HG03039 (cell line): Measurements from ENCODE around the gene MPZL1.

Experiments
- ATAC-seq: cut with Tn5 transposase; IDR thresholded peaks from one replicate; pipeline ENCODE4 v1.9.1; 2021; ENCODE audit warnings: mild to moderate bottlenecking, moderate library complexity; ENCODE audit not compliant: unreplicated experiment

The MPZL1 gene

GRCh38 chr1:167721617-167722151, at the start of gene MPZL1:
MPZL1 (plus strand) TSS chr1:167721982; CDS start chr1:167722152, 170 bp downstream.
- peak; percentile 94 for ATAC-seq

- ATAC-seq: no peak
Measured at GRCh38 chr1:167672831-167673230, 49.0 kb upstream of the MPZL1 start.

GRCh38 chr1:167673265-167673664, 48.5 kb upstream of the MPZL1 start:
- no peak for ATAC-seq

- ATAC-seq: no peak
Measured at GRCh38 chr1:167674156-167674555, 47.6 kb upstream of the MPZL1 start.

GRCh38 chr1:167675440-167675839, 46.3 kb upstream of the MPZL1 start:
- no peak for ATAC-seq

- no peak for ATAC-seq
Measured at GRCh38 chr1:167676205-167676915, 45.4 kb upstream of the MPZL1 start.

GRCh38 chr1:167676916-167677848, 44.6 kb upstream of the MPZL1 start:
- no peak for ATAC-seq

- no peak for ATAC-seq
Measured at GRCh38 chr1:167678422-167678821, 43.4 kb upstream of the MPZL1 start.

- no peak for ATAC-seq
Measured at GRCh38 chr1:167678838-167679237, 42.9 kb upstream of the MPZL1 start.

GRCh38 chr1:167679714-167680113, 42.1 kb upstream of the MPZL1 start:
- no peak for ATAC-seq

- ATAC-seq: no peak
Measured at GRCh38 chr1:167681024-167681423, 40.8 kb upstream of the MPZL1 start.

- ATAC-seq: no peak
Measured at GRCh38 chr1:167681451-167682098, 40.2 kb upstream of the MPZL1 start.

GRCh38 chr1:167683226-167683625, 38.6 kb upstream of the MPZL1 start:
- ATAC-seq: no peak

- no peak for ATAC-seq
Measured at GRCh38 chr1:167683641-167684502, 37.9 kb upstream of the MPZL1 start.

GRCh38 chr1:167685844-167686243, 35.9 kb upstream of the MPZL1 start:
- no peak for ATAC-seq

- ATAC-seq: no peak
Measured at GRCh38 chr1:167687919-167688519, 33.8 kb upstream of the MPZL1 start.

GRCh38 chr1:167689567-167689920, 32.2 kb upstream of the MPZL1 start:
- ATAC-seq: no peak

GRCh38 chr1:167690053-167690452, 31.7 kb upstream of the MPZL1 start:
- ATAC-seq: no peak

- no peak for ATAC-seq
Measured at GRCh38 chr1:167693425-167694045, 28.2 kb upstream of the MPZL1 start.

- ATAC-seq: no peak
Measured at GRCh38 chr1:167694691-167695090, 27.1 kb upstream of the MPZL1 start.
